Urinary bladder (tissue), 4 donors: Measurements from ENCODE around the gene BLOC1S3. TPM values are rescaled to one million over a fixed set of nuclear protein-coding genes. Genes with fewer than 3 reads are reported as not detected.
"Not testable (repeated sequence)": the region's sequence is repeated elsewhere in the genome, so short reads cannot be mapped to it uniquely, and the experiment has no call there.

Experiments
- DNase-seq: peaks from one replicate; pipeline ENCODE4 v3.0.0-alpha.2; 2015; ENCODE audit errors: extremely low spot score
- H3K27ac ChIP-seq: one replicate; pipeline ENCODE4 v1.5.1; 2013; ENCODE audit warnings: low read depth, mild to moderate bottlenecking, moderate library complexity
- H3K36me3 ChIP-seq: one replicate; pipeline ENCODE4 v1.6.1; 2013; ENCODE audit warnings: mild to moderate bottlenecking, moderate library complexity; ENCODE audit not compliant: insufficient read depth
- H3K4me1 ChIP-seq: one replicate; pipeline ENCODE4 v1.6.1; 2013; ENCODE audit warnings: mild to moderate bottlenecking, moderate library complexity; ENCODE audit not compliant: insufficient read depth
- H3K4me3 ChIP-seq: one replicate; pipeline ENCODE4 v1.5.1; 2013; ENCODE audit warnings: low read depth, low read length
- WGBS: extraction: QIAGEN DNeasy Blood & Tissue Kit; methylation state at CpG from one replicate; pipeline ENCODE4 v1.1.7; 2013; 5-methylcytosine and 5-hydroxymethylcytosine counted together
- polyA plus RNA-seq: library from polyadenylated mRNA; stranded (reverse); fragments of 200-250 nt; gene quantifications from one replicate; pipeline ENCODE4 v1.2.3, GENCODE V29; 2013
- total RNA-seq: library from RNA; depleted of rRNA; stranded (reverse); fragments of >200 nt; gene quantifications from one replicate; pipeline ENCODE4 v1.2.3, GENCODE V29; 2014
- donor health status: healthy with polysubstance abuse.
- donor health status: healthy.

The BLOC1S3 gene
- total and polyA plus RNA-seq, 2 donors, result 3.9 to 9.3 TPM

- H3K27ac ChIP-seq, result no peak overlapping the region
- H3K4me1 ChIP-seq, result no peaks in the 10 kb centered on the region
- H3K4me3 ChIP-seq, result no peak overlapping the region
- WGBS, result 83% methylated on average over 5 of the region's 5 CpGs
- DNase-seq, result no peak
- H3K36me3 ChIP-seq, result no peaks in the 10 kb centered on the region
Observed at GRCh38 chr19:45223879-45224278, 45.3 kb downstream of the BLOC1S3 start.

GRCh38 chr19:45224645-45225044, 46.1 kb downstream of the BLOC1S3 start:
- Histone ChIP-seq H3K27ac (no peak overlapping the region), H3K4me1 (no peaks in the 10 kb centered on the region), H3K4me3 (no peak overlapping the region), H3K36me3 (no peaks in the 10 kb centered on the region)
- no peak for DNase-seq
- WGBS, result 59% methylated on average over 11 of the region's 11 CpGs

- H3K36me3 ChIP-seq, DNase-seq, H3K27ac ChIP-seq, H3K4me3 ChIP-seq, H3K4me1 ChIP-seq: not testable (repeated sequence)
- WGBS, result 90% methylated on average over 2 of the region's 2 CpGs
Observed at GRCh38 chr19:45229056-45229455, 50.5 kb downstream of the BLOC1S3 start.

Other genes starting within 250 kb of the BLOC1S3 start
- gene APOC4, start 236.5 kb upstream of the BLOC1S3 start, total RNA-seq, result not detected
- not detected for gene APOC4, start 236.5 kb upstream of the BLOC1S3 start, polyA plus RNA-seq
- gene APOC2, start 232.7 kb upstream of the BLOC1S3 start, total RNA-seq, result not detected
- 1.6 TPM for gene APOC2, start 232.7 kb upstream of the BLOC1S3 start, polyA plus RNA-seq
- 27.3 TPM for gene CLPTM1, start 223.4 kb upstream of the BLOC1S3 start, total RNA-seq
- 104 TPM for gene CLPTM1, start 223.4 kb upstream of the BLOC1S3 start, polyA plus RNA-seq
- 2.6 TPM for gene RELB, start 177.3 kb upstream of the BLOC1S3 start, total RNA-seq
- gene RELB, start 177.3 kb upstream of the BLOC1S3 start, polyA plus RNA-seq, result 8.9 TPM
- gene CLASRP, start 139.7 kb upstream of the BLOC1S3 start, total RNA-seq, result 11.2 TPM
- 45.6 TPM for gene CLASRP, start 139.7 kb upstream of the BLOC1S3 start, polyA plus RNA-seq
- gene ZNF296, start 102.3 kb upstream of the BLOC1S3 start, total RNA-seq, result 0.42 TPM
- gene ZNF296, start 102.3 kb upstream of the BLOC1S3 start, polyA plus RNA-seq, result 0.65 TPM
- gene GEMIN7, start 99.5 kb upstream of the BLOC1S3 start, total RNA-seq, result 10.4 TPM
- 23.6 TPM for gene GEMIN7, start 99.5 kb upstream of the BLOC1S3 start, polyA plus RNA-seq
- gene PPP1R37, start 85.6 kb upstream of the BLOC1S3 start, total RNA-seq, result 16.8 TPM
- 31.6 TPM for gene PPP1R37, start 85.6 kb upstream of the BLOC1S3 start, polyA plus RNA-seq
- 0.58 TPM for gene NKPD1, start 17.8 kb upstream of the BLOC1S3 start, total RNA-seq
- gene NKPD1, start 17.8 kb upstream of the BLOC1S3 start, polyA plus RNA-seq, result 0.37 TPM
- gene TRAPPC6A, start 547 bp upstream of the BLOC1S3 start, total RNA-seq, result 7.1 TPM
- gene TRAPPC6A, start 547 bp upstream of the BLOC1S3 start, polyA plus RNA-seq, result 46.1 TPM
- 3.4 TPM for gene EXOC3L2, start 66.6 kb downstream of the BLOC1S3 start, total RNA-seq
- gene EXOC3L2, start 66.6 kb downstream of the BLOC1S3 start, polyA plus RNA-seq, result 6.9 TPM
- 14.8 TPM for gene MARK4, start 72.5 kb downstream of the BLOC1S3 start, total RNA-seq
- 34.4 TPM for gene MARK4, start 72.5 kb downstream of the BLOC1S3 start, polyA plus RNA-seq
- 39.0 TPM for gene CKM, start 144.1 kb downstream of the BLOC1S3 start, total RNA-seq
- gene CKM, start 144.1 kb downstream of the BLOC1S3 start, polyA plus RNA-seq, result 1.1 TPM
- gene KLC3, start 162.0 kb downstream of the BLOC1S3 start, total RNA-seq, result 0.16 TPM
- gene KLC3, start 162.0 kb downstream of the BLOC1S3 start, polyA plus RNA-seq, result 0.05 TPM
- gene ERCC2, start 191.8 kb downstream of the BLOC1S3 start, total RNA-seq, result 8.6 TPM
- gene ERCC2, start 191.8 kb downstream of the BLOC1S3 start, polyA plus RNA-seq, result 17.5 TPM
- 7.7 TPM for gene PPP1R13L, start 226.3 kb downstream of the BLOC1S3 start, total RNA-seq
- 28.1 TPM for gene PPP1R13L, start 226.3 kb downstream of the BLOC1S3 start, polyA plus RNA-seq
- gene POLR1G, start 227.9 kb downstream of the BLOC1S3 start, total RNA-seq, result 1.8 TPM
- gene POLR1G, start 227.9 kb downstream of the BLOC1S3 start, polyA plus RNA-seq, result 5.0 TPM
- gene ERCC1, start 245.1 kb downstream of the BLOC1S3 start, total RNA-seq, result 64.0 TPM
- 50.3 TPM for gene ERCC1, start 245.1 kb downstream of the BLOC1S3 start, polyA plus RNA-seq